ENCODE data around the gene ADARB2. TPM values are rescaled to one million over a fixed set of nuclear protein-coding genes. Genes with fewer than 3 reads are reported as not detected.

ADARB2 gene
- total RNA-seq, 1 donor from 2014 or later, result 0.08 TPM

- Histone ChIP-seq H3K4me3 (ENCODE audit: low read depth, low read length) (no peak overlapping the region), H3K27me3 (ENCODE audit: control insufficient read depth, insufficient read depth, low read length) (peaks cover 7% of the 10 kb centered on the region), H3K36me3 (ENCODE audit: control insufficient read depth, insufficient read depth, low read length) (no peaks in the 10 kb centered on the region)
- no peak for TF ChIP-seq CTCF (IDR thresholded peaks at IDR 0.05; ENCODE audit: insufficient read depth, low read length, poor library complexity, severe bottlenecking)
- no peak for DNase-seq (ENCODE audit: low read depth)
Measured at GRCh38 chr10:1185911-1186682, 551.2 kb downstream of the ADARB2 start.

- H3K36me3 ChIP-seq (ENCODE audit: control insufficient read depth, insufficient read depth, low read length), result no peaks in the 10 kb centered on the region
- DNase-seq (ENCODE audit: low read depth), result no peak
- H3K27me3 ChIP-seq (ENCODE audit: control insufficient read depth, insufficient read depth, low read length), result peaks cover 7% of the 10 kb centered on the region
- no peak overlapping the region for H3K4me3 ChIP-seq (ENCODE audit: low read depth, low read length)
- no peak for TF ChIP-seq CTCF (IDR thresholded peaks at IDR 0.05; ENCODE audit: insufficient read depth, low read length, poor library complexity, severe bottlenecking)
Measured at GRCh38 chr10:1184541-1185430, 552.5 kb downstream of the ADARB2 start.

- Histone ChIP-seq H3K4me3 (ENCODE audit: low read depth, low read length) (no peak overlapping the region), H3K36me3 (ENCODE audit: control insufficient read depth, insufficient read depth, low read length) (no peaks in the 10 kb centered on the region), H3K27me3 (ENCODE audit: control insufficient read depth, insufficient read depth, low read length) (peaks cover 7% of the 10 kb centered on the region)
- DNase-seq (ENCODE audit: low read depth), result no peak
- TF ChIP-seq CTCF (IDR thresholded peaks at IDR 0.05; ENCODE audit: insufficient read depth, low read length, poor library complexity, severe bottlenecking), result no peak
Measured at GRCh38 chr10:1183701-1184100, 553.6 kb downstream of the ADARB2 start.

GRCh38 chr10:1183033-1183396 lies 554.3 kb downstream of the ADARB2 start:
- TF ChIP-seq CTCF (IDR thresholded peaks at IDR 0.05; ENCODE audit: insufficient read depth, low read length, poor library complexity, severe bottlenecking), result no peak
- no peak overlapping the region for H3K4me3 ChIP-seq (ENCODE audit: low read depth, low read length)
- H3K27me3 ChIP-seq (ENCODE audit: control insufficient read depth, insufficient read depth, low read length), result peaks cover 7% of the 10 kb centered on the region
- H3K36me3 ChIP-seq (ENCODE audit: control insufficient read depth, insufficient read depth, low read length), result no peaks in the 10 kb centered on the region
- no peak for DNase-seq (ENCODE audit: low read depth)

GRCh38 chr10:1182280-1183032 lies 554.9 kb downstream of the ADARB2 start:
- Histone ChIP-seq H3K4me3 (ENCODE audit: low read depth, low read length) (no peak overlapping the region), H3K27me3 (ENCODE audit: control insufficient read depth, insufficient read depth, low read length) (peaks cover 7% of the 10 kb centered on the region), H3K36me3 (ENCODE audit: control insufficient read depth, insufficient read depth, low read length) (no peaks in the 10 kb centered on the region)
- no peak for TF ChIP-seq CTCF (IDR thresholded peaks at IDR 0.05; ENCODE audit: insufficient read depth, low read length, poor library complexity, severe bottlenecking)
- DNase-seq (ENCODE audit: low read depth), result no peak

All from kidney epithelial cell (primary cell).